H1 (cell line): ENCODE data around the gene SYNPO2L. TPM values are rescaled to one million over a fixed set of nuclear protein-coding genes. Genes with fewer than 3 reads are reported as not detected.

Source experiments
- CTCF ChIA-PET: fragments of 300-600 bp; sonication (Branson Sonifier 250); formaldehyde crosslinking; loops from one replicate; lab custom pipeline; 2021; ENCODE audit not compliant: partially characterized antibody; lab: Charles Lee
- POLR2A ChIA-PET: fragments of 300-600 bp; sonication (Branson Sonifier 250); formaldehyde crosslinking; loops from one replicate; lab custom pipeline; 2021; ENCODE audit warnings: inconsistent platforms; ENCODE audit not compliant: partially characterized antibody; lab: Charles Lee
- DNase-seq, 2 experiments: peaks; one replicate each; pipeline versions ENCODE4 v3.0.0 to v3.0.0-alpha.2; 2010 to 2022; ENCODE audit warnings: low spot score in 2 of 2, low read depth in 1 of 2, mixed read lengths in 1 of 2
- FAIRE-seq: peaks from 2 replicates; lab custom pipeline; 2011; peaks lifted over from hg19 to GRCh38; lab: Jason Lieb, UNC
- H2AFZ ChIP-seq: 2 replicates; pipeline ENCODE4 v1.8.1; 2012; ENCODE audit warnings: low read length, inconsistent platforms
- H2AK5ac ChIP-seq: 2 replicates; pipeline ENCODE4 v1.6.1; 2013; ENCODE audit warnings: low read depth, low read length
- H2BK120ac ChIP-seq: replicated peaks from 2 replicates; pipeline ENCODE3; 2013; ENCODE audit warnings: low read depth, low read length, inconsistent platforms
- H2BK12ac ChIP-seq: 2 replicates; pipeline ENCODE4 v1.6.1; 2013; ENCODE audit warnings: low read depth, low read length
- H2BK15ac ChIP-seq: 2 replicates; pipeline ENCODE4 v1.6.1; 2013; ENCODE audit warnings: low read length
- H2BK20ac ChIP-seq: 2 replicates; pipeline ENCODE4 v1.6.1; 2013; ENCODE audit warnings: low read length
- H2BK5ac ChIP-seq: 2 replicates; pipeline ENCODE4 v1.6.1; 2013; ENCODE audit warnings: low read depth, low read length
- H3K14ac ChIP-seq: 2 replicates; pipeline ENCODE4 v1.6.1; 2013; ENCODE audit warnings: inconsistent platforms; ENCODE audit not compliant: insufficient read length
- H3K18ac ChIP-seq: 2 replicates; pipeline ENCODE4 v1.6.1; 2013; ENCODE audit warnings: low read length; ENCODE audit errors: extremely low read depth
- H3K23ac ChIP-seq: 2 replicates; pipeline ENCODE4 v1.6.1; 2013; ENCODE audit warnings: inconsistent platforms; ENCODE audit not compliant: insufficient read length
- H3K23me2 ChIP-seq: 2 replicates; pipeline ENCODE4 v1.6.1; 2013; ENCODE audit warnings: low read depth, low read length
- H3K27ac ChIP-seq: 2 replicates; pipeline ENCODE4 v1.6.1; 2011; ENCODE audit warnings: low read depth, low read length, inconsistent platforms
- H3K27me3 ChIP-seq, 4 experiments: replicated peaks in 1 of 4; 1 replicate in 1 of 4; 2 replicates in 3 of 4; pipeline versions ENCODE4 v1.6.1 to v1.8.1; 2011 to 2013; ENCODE audit warnings: low read length in 3 of 4, mild to moderate bottlenecking in 3 of 4, inconsistent platforms in 2 of 4, mixed read lengths in 2 of 4, moderate library complexity in 1 of 4; ENCODE audit not compliant: control insufficient read depth in 3 of 4, insufficient read depth in 3 of 4; ENCODE audit errors: extremely low read depth in 1 of 4
- H3K36me3 ChIP-seq, 4 experiments: 2 replicates each; pipeline versions ENCODE4 v1.6.1 to v1.8.1; 2011 to 2013; ENCODE audit warnings: mild to moderate bottlenecking in 4 of 4, low read length in 3 of 4, moderate library complexity in 2 of 4, control low read depth in 1 of 4, inconsistent platforms in 1 of 4; ENCODE audit not compliant: insufficient read depth in 4 of 4, control insufficient read depth in 2 of 4
- H3K4ac ChIP-seq: replicated peaks from 2 replicates; pipeline ENCODE3; 2013; ENCODE audit warnings: low read length, low read depth, mixed read lengths, inconsistent platforms; ENCODE audit not compliant: insufficient read length
- H3K4me1 ChIP-seq, 4 experiments: replicated peaks in 1 of 4; 1 replicate in 1 of 4; 2 replicates in 3 of 4; pipeline versions ENCODE4 v1.6.1 to v1.8.1; 2011 to 2013; ENCODE audit warnings: low read length in 3 of 4, inconsistent platforms in 2 of 4, mixed read lengths in 1 of 4; ENCODE audit not compliant: insufficient read depth in 4 of 4, control insufficient read depth in 3 of 4
- H3K4me2 ChIP-seq, 2 experiments: 2 replicates each; pipeline versions ENCODE4 v1.6.1 to v1.8.1; 2011 to 2013; ENCODE audit warnings: low read depth in 2 of 2, low read length in 2 of 2, control low read depth in 1 of 2, inconsistent platforms in 1 of 2, mild to moderate bottlenecking in 1 of 2; ENCODE audit not compliant: insufficient read depth in 1 of 2
- H3K4me3 ChIP-seq, 4 experiments: fragments of 200-600, 300-600 bp in 1 of 4; sonication (generic), shearing (Covaris generic), sonication (Bioruptor Twin) in 1 of 4; 2 replicates each; pipeline versions ENCODE4 v1.5.1 to v1.8.1; 2011 to 2016; ENCODE audit warnings: low read length in 4 of 4, low read depth in 3 of 4, control low read depth in 2 of 4, inconsistent platforms in 2 of 4, mild to moderate bottlenecking in 2 of 4, mixed read lengths in 1 of 4, moderate library complexity in 1 of 4; ENCODE audit not compliant: insufficient read depth in 2 of 4; ENCODE audit errors: extremely low read depth in 1 of 4
- H3K56ac ChIP-seq: replicated peaks from 2 replicates; pipeline ENCODE3; 2013; ENCODE audit warnings: low read depth, mild to moderate bottlenecking, mixed read lengths, low read length, inconsistent platforms; ENCODE audit not compliant: insufficient read length
- H3K79me1 ChIP-seq: 2 replicates; pipeline ENCODE4 v1.6.1; 2013; ENCODE audit warnings: low read depth, low read length, control low read depth
- H3K79me2 ChIP-seq, 2 experiments: 2 replicates each; pipeline versions ENCODE4 v1.6.1 to v1.8.1; 2012 to 2013; ENCODE audit warnings: low read length in 2 of 2, mild to moderate bottlenecking in 2 of 2, inconsistent platforms in 1 of 2; ENCODE audit not compliant: insufficient read depth in 2 of 2, control insufficient read depth in 1 of 2
- H3K9ac ChIP-seq, 4 experiments: replicated peaks in 1 of 4; 1 replicate in 1 of 4; 2 replicates in 3 of 4; pipeline versions ENCODE4 v1.6.1 to v1.8.1; 2011 to 2013; ENCODE audit warnings: low read depth in 3 of 4, low read length in 3 of 4, control low read depth in 2 of 4, mild to moderate bottlenecking in 2 of 4, moderate library complexity in 2 of 4, inconsistent platforms in 1 of 4; ENCODE audit errors: extremely low read depth in 1 of 4
- H3K9me3 ChIP-seq, 2 experiments: 2 replicates each; pipeline versions ENCODE4 v1.6.1 to v1.8.1; 2012 to 2013; ENCODE audit warnings: mild to moderate bottlenecking in 2 of 2, moderate library complexity in 2 of 2, control low read depth in 1 of 2, inconsistent platforms in 1 of 2, low read depth in 1 of 2, low read length in 1 of 2, mixed read lengths in 1 of 2; ENCODE audit not compliant: insufficient read depth in 2 of 2
- H4K20me1 ChIP-seq, 2 experiments: replicated peaks in 1 of 2; 2 replicates each; pipeline versions ENCODE3 to v1.8.1; 2011 to 2013; ENCODE audit warnings: inconsistent platforms in 2 of 2, low read length in 2 of 2, mild to moderate bottlenecking in 1 of 2; ENCODE audit not compliant: insufficient read depth in 2 of 2, control insufficient read depth in 1 of 2
- H4K5ac ChIP-seq: 2 replicates; pipeline ENCODE4 v1.6.1; 2013; ENCODE audit warnings: low read length, low read depth, mixed read lengths, inconsistent platforms; ENCODE audit not compliant: insufficient read length
- H4K8ac ChIP-seq: 2 replicates; pipeline ENCODE4 v1.8.0; 2013; ENCODE audit warnings: mild to moderate bottlenecking, moderate library complexity, low read length, inconsistent platforms; ENCODE audit not compliant: insufficient read depth; ENCODE audit errors: extremely low read depth
- H4K91ac ChIP-seq: replicated peaks from 2 replicates; pipeline ENCODE3; 2013; ENCODE audit warnings: low read length, mixed read lengths, inconsistent platforms; ENCODE audit not compliant: insufficient read length
- ASH2L ChIP-seq: fragments of 200-600, 300-600 bp; sonication (generic); IDR thresholded peaks from one replicate; pipeline ENCODE4 v1.7.1; 2017; ENCODE audit warnings: low read length
- CBX5 ChIP-seq: fragments of 300-800, 300-1000 bp; sonication (generic); IDR thresholded peaks from 2 replicates; pipeline ENCODE4 v1.7.1; 2016; ENCODE audit warnings: antibody characterized with exemption, low read length, low read depth
- CHD2 ChIP-seq: IDR thresholded peaks from 2 replicates; pipeline ENCODE4 v1.6.1; 2012; ENCODE audit warnings: low read length, improper control_type of control experiment
- GTF2F1 ChIP-seq: IDR thresholded peaks from 2 replicates; pipeline ENCODE4 v1.6.1; 2012; ENCODE audit warnings: low read depth, low read length, improper control_type of control experiment, borderline replicate concordance
- HDAC6 ChIP-seq: IDR thresholded peaks from one replicate; pipeline ENCODE4 v1.7.1; 2012; ENCODE audit warnings: low read depth, mild to moderate bottlenecking, inconsistent platforms, low read length, moderate library complexity
- SIN3A ChIP-seq, 2 experiments: IDR thresholded peaks in 1 of 2; conservative IDR thresholded peaks in 1 of 2; 2 replicates each; pipeline ENCODE4 v1.6.1; 2011 to 2012; ENCODE audit warnings: low read length in 2 of 2, improper control_type of control experiment in 1 of 2, low read depth in 1 of 2, mild to moderate bottlenecking in 1 of 2
- SRF ChIP-seq: IDR thresholded peaks from 2 replicates; pipeline ENCODE4 v1.6.1; 2011; ENCODE audit warnings: mild to moderate bottlenecking, low read depth, low read length, moderate library complexity
- TEAD4 ChIP-seq: IDR thresholded peaks from 2 replicates; pipeline ENCODE4 v1.6.1; 2012; ENCODE audit warnings: low read depth, low read length, inconsistent platforms, mixed read lengths
- WGBS, 2 experiments: shearing (Covaris generic) in 1 of 2; methylation state at CpG; one replicate each; pipeline versions ENCODE4 v1.1.6 to v1.1.7; 2013 to 2015; ENCODE audit warnings: low lambda C conversion rate in 2 of 2, mixed read lengths in 2 of 2, inconsistent platforms in 1 of 2, low coverage in 1 of 2, missing lambda C conversion rate in 1 of 2; ENCODE audit not compliant: insufficient replicate concordance in 2 of 2, insufficient coverage in 1 of 2, insufficient read length in 1 of 2; ENCODE audit errors: extremely low coverage in 1 of 2, missing lambda C conversion rate in 1 of 2; 5-methylcytosine and 5-hydroxymethylcytosine counted together
- polyA plus RNA-seq, 7 experiments: library from polyadenylated mRNA; depleted of rRNA in 3 of 7; stranded (reverse) in 5 of 7; unstranded in 2 of 7; fragments of >200 nt in 5 of 7; fragments of 200-250 nt in 2 of 7; gene quantifications; 1 replicate in 5 of 7; 2 replicates in 1 of 7; 4 replicates in 1 of 7; pipeline versions ENCODE4 v1.2.1 to v1.2.3, GENCODE V29; 2011 to 2013; ENCODE audit warnings: missing spikeins in 2 of 7, mixed read lengths in 2 of 7
- total RNA-seq: library from RNA; stranded (reverse); fragmentation: NEBNext Ultra II Directional; extraction: Animal tissue kit (Norgen Biotek cat#: 25700); gene quantifications from 2 replicates; pipeline ENCODE4 v1.2.1, GENCODE V29; 2021

SYNPO2L gene
- total and polyA plus RNA-seq, 2 of the 8 experiments (the other 6 are each of a cell fraction or from before 2014, with no cell fraction given) = 0.05 to 0.19 TPM

DNA sequence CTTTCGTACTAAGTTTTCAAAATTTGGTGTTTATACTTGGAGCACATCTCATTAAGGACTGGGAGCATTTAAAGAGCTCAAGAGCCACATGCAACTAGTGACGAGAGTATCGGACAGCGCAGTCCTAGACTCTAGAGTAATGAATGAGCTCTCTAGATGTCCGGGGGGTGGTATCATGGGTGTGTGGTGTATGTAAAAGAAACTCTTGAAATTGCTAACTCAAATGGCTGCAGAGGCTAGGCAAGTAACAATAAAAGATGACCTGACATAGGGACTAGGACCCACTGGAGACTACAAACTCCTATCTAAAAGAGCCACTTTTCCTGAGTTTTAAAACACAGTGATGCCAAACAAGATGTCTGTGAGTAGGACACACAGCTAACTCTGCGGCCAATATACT is 28.5 kb downstream of the SYNPO2L start:
- no peaks in the 10 kb centered on the region for H3K9me3 ChIP-seq
- no peak overlapping the region for H2BK20ac ChIP-seq
- ChIA-PET POLR2A (interaction anchor here (0.6 to 2.2 kb wide), 6 partner anchors 17 to 1142 kb away, joined by 3 to 11 read pairs (median 6); partner anchors contain the start of gene USP54), CTCF (interaction anchor here (2.3 to 6.8 kb wide), 3 partner anchors 14 to 98 kb away, joined by 8 to 29 read pairs (median 27); partner anchors contain the start of gene MYOZ1)
- H2BK15ac ChIP-seq = no peak overlapping the region
- H3K27ac ChIP-seq = no peak overlapping the region
- no peak overlapping the region for H2BK120ac ChIP-seq
- no peak overlapping the region for H3K14ac ChIP-seq
- FAIRE-seq (no peak), DNase-seq (no peak)
- no peak overlapping the region for H3K23ac ChIP-seq
- H4K5ac ChIP-seq = no peak overlapping the region
- H3K23me2 ChIP-seq = peaks cover 5% of the 10 kb centered on the region; the same call in 1 of the 2 replicates
- no peak overlapping the region for H3K4ac ChIP-seq
- peaks cover 5% of the 10 kb centered on the region; the same call in 1 of the 2 replicates for H3K79me1 ChIP-seq
- H4K91ac ChIP-seq = no peak overlapping the region
- TF ChIP-seq TEAD4 (no peak), ASH2L (no peak), HDAC6 (no peak), CHD2 (no peak), GTF2F1 (no peak), SIN3A (conservative IDR thresholded peaks at IDR 0.05 in 1 of 2, IDR thresholded peaks at IDR 0.05 in 1 of 2; ENCODE audit: low read depth in 1 of 2, low read length in 2 of 2) (no peak), CBX5 (no peak), SRF (no peak)
- no peak overlapping the region for H3K18ac ChIP-seq
- no peak overlapping the region for H4K8ac ChIP-seq
- H3K4me2 ChIP-seq = peak overlapping the region in 1 of 2 experiments; percentile 87; a peak in 1 of 4 replicates
- no peak overlapping the region for H2AK5ac ChIP-seq
- H3K4me1 ChIP-seq = no peaks in the 10 kb centered on the region; a peak in 1 of 7 replicates
- no peaks in the 10 kb centered on the region for H4K20me1 ChIP-seq
- H3K79me2 ChIP-seq = peaks cover 0 to 28% of the 10 kb centered on the region in 2 experiments; a peak in 3 of 4 replicates
- H3K27me3 ChIP-seq = no peaks in the 10 kb centered on the region
- no peak overlapping the region for H2BK12ac ChIP-seq
- H3K9ac ChIP-seq = no peak overlapping the region
- H3K56ac ChIP-seq = no peak overlapping the region
- WGBS, 2 experiments = 93% methylated on average over 6 of the region's 6 CpGs; no CpG with 5 or more reads in 1 of the 2 experiments
- H3K36me3 ChIP-seq = no peaks in the 10 kb centered on the region
- no peak overlapping the region for H2AFZ ChIP-seq
- H3K4me3 ChIP-seq = peak overlapping the region in 1 of 4 experiments; percentile 83; a peak in 1 of 8 replicates
- H2BK5ac ChIP-seq = no peak overlapping the region
